Endothelial cell of umbilical vein (primary cell): ENCODE measurements around the gene OR4N5. TPM values are rescaled to one million over a fixed set of nuclear protein-coding genes. Genes with fewer than 3 reads are reported as not detected.

Experiments used
- Bru-seq: library from RNA; stranded (reverse); fragments of 400-500 nt; gene quantifications from one replicate; lab custom pipeline; 2021; lab: Mats Ljungman, UMichigan
- BruChase-seq, 2 experiments: library from RNA; stranded (reverse); fragments of 400-500 nt; gene quantifications; one replicate each; lab custom pipeline; 2021; lab: Mats Ljungman, UMichigan
- BruUV-seq: library from RNA; stranded (reverse); fragments of 400-500 nt; replicated peaks from 2 replicates; lab custom pipeline; 2021; lab: Mats Ljungman, UMichigan
- CTCF ChIA-PET: fragments of 300-600, 350-600 bp; sonication (Branson Sonifier 250); formaldehyde crosslinking; loops from one replicate; lab custom pipeline; 2021; ENCODE audit warnings: antibody characterized with exemption, inconsistent platforms; lab: Charles Lee
- POLR2A ChIA-PET: fragments of 300-600, 350-600 bp; sonication (Branson Sonifier 250); formaldehyde crosslinking; loops from one replicate; lab custom pipeline; 2021; ENCODE audit warnings: antibody characterized with exemption, inconsistent platforms; lab: Charles Lee
- DNase-seq: peaks from one replicate; pipeline ENCODE4 v3.0.0-alpha.2; 2011; ENCODE audit warnings: low read depth, low spot score
- FAIRE-seq: peaks from 2 replicates; lab custom pipeline; 2011; peaks lifted over from hg19 to GRCh38; lab: Jason Lieb, UNC
- H2AFZ ChIP-seq: 2 replicates; pipeline ENCODE4 v1.6.0; 2012; ENCODE audit warnings: low read depth, low read length, control low read depth, inconsistent platforms
- H3K27ac ChIP-seq: 2 replicates; pipeline ENCODE4 v1.5.1; 2011; ENCODE audit warnings: low read depth, mild to moderate bottlenecking, control low read depth, low read length, moderate library complexity; ENCODE audit not compliant: insufficient read depth
- H3K27me3 ChIP-seq, 2 experiments: 2 replicates each; pipeline versions ENCODE4 v1.6.0 to v1.6.1; 2011; ENCODE audit warnings: low read length in 2 of 2, mixed read lengths in 1 of 2; ENCODE audit not compliant: control insufficient read depth in 2 of 2, insufficient read depth in 2 of 2
- H3K36me3 ChIP-seq, 2 experiments: 2 replicates in 1 of 2; 3 replicates in 1 of 2; pipeline ENCODE4 v1.5.1; 2011; ENCODE audit warnings: low read length in 2 of 2, mild to moderate bottlenecking in 1 of 2, moderate library complexity in 1 of 2; ENCODE audit not compliant: control insufficient read depth in 2 of 2, insufficient read depth in 2 of 2; ENCODE audit errors: extremely low read depth in 1 of 2
- H3K4me1 ChIP-seq: 3 replicates; pipeline ENCODE4 v1.5.1; 2011; ENCODE audit warnings: mild to moderate bottlenecking, low read length; ENCODE audit not compliant: control insufficient read depth, insufficient read depth; ENCODE audit errors: extremely low read depth
- H3K4me2 ChIP-seq: 2 replicates; pipeline ENCODE4 v1.6.1; 2011; ENCODE audit warnings: low read length, control low read depth, mixed read lengths; ENCODE audit not compliant: insufficient read depth
- H3K4me3 ChIP-seq, 3 experiments: fragments of 200-600 bp in 1 of 3; sonication (generic), shearing (Covaris generic) in 1 of 3; replicated peaks in 1 of 3; 2 replicates each; pipeline ENCODE4 v1.5.1; 2011 to 2016; ENCODE audit warnings: control low read depth in 3 of 3, low read length in 3 of 3, mild to moderate bottlenecking in 2 of 3, inconsistent platforms in 1 of 3, low read depth in 1 of 3, moderate library complexity in 1 of 3; ENCODE audit not compliant: insufficient read depth in 1 of 3
- H3K79me2 ChIP-seq: 2 replicates; pipeline ENCODE4 v1.6.0; 2012; ENCODE audit warnings: low read length, inconsistent platforms; ENCODE audit not compliant: control insufficient read depth, insufficient read depth
- H3K9ac ChIP-seq: replicated peaks from 2 replicates; pipeline ENCODE3; 2011; ENCODE audit warnings: low read length, control low read depth; ENCODE audit not compliant: insufficient read depth; ENCODE audit errors: extremely low read depth
- H3K9me1 ChIP-seq: replicated peaks from 3 replicates; pipeline ENCODE4 v1.6.0; 2011; ENCODE audit warnings: mild to moderate bottlenecking, low read length; ENCODE audit not compliant: control insufficient read depth, insufficient read depth; ENCODE audit errors: extremely low read depth
- H3K9me3 ChIP-seq: replicated peaks from 2 replicates; pipeline ENCODE4 v1.5.1; 2012; ENCODE audit warnings: low read length, inconsistent platforms; ENCODE audit not compliant: control insufficient read depth, insufficient read depth
- H4K20me1 ChIP-seq: replicated peaks from 2 replicates; pipeline ENCODE3; 2011; ENCODE audit warnings: mild to moderate bottlenecking, low read length; ENCODE audit not compliant: control insufficient read depth, insufficient read depth; ENCODE audit errors: extremely low read depth
- CTCF ChIP-seq, 2 donors: IDR thresholded peaks; 1 replicate in 1 of 2; 2 replicates in 1 of 2; pipeline ENCODE4 v1.5.1; 2011; ENCODE audit warnings: low read length in 2 of 2, mild to moderate bottlenecking in 2 of 2, moderate library complexity in 2 of 2, control low read depth in 1 of 2, inconsistent platforms in 1 of 2, low read depth in 1 of 2; ENCODE audit not compliant: insufficient read depth in 1 of 2; ENCODE audit errors: extremely low read depth in 1 of 2
- EZH2 ChIP-seq: IDR thresholded peaks from 2 replicates; pipeline ENCODE4 v1.6.1; 2012; ENCODE audit warnings: borderline replicate concordance, low read depth, mild to moderate bottlenecking, moderate library complexity, low read length, inconsistent platforms; ENCODE audit not compliant: severe bottlenecking
- FOS ChIP-seq: IDR thresholded peaks from 2 replicates; pipeline ENCODE4 v1.6.1; 2011; ENCODE audit warnings: mild to moderate bottlenecking, low read length, moderate library complexity, borderline replicate concordance; ENCODE audit not compliant: insufficient read depth
- GATA2 ChIP-seq: IDR thresholded peaks from 2 replicates; pipeline ENCODE4 v1.7.0; 2011; ENCODE audit warnings: low read depth, mild to moderate bottlenecking, moderate library complexity, mixed read lengths, low read length; ENCODE audit not compliant: insufficient read length, insufficient read depth
- JUN ChIP-seq: IDR thresholded peaks from 2 replicates; pipeline ENCODE4 v1.6.1; 2011; ENCODE audit warnings: borderline replicate concordance, low read depth; ENCODE audit not compliant: insufficient read length, insufficient read depth
- MAX ChIP-seq: IDR thresholded peaks from 2 replicates; pipeline ENCODE4 v1.6.1; 2011; ENCODE audit not compliant: insufficient read depth, insufficient read length
- MYC ChIP-seq: IDR thresholded peaks from one replicate; pipeline ENCODE4 v1.6.1; 2011; ENCODE audit warnings: mild to moderate bottlenecking, low read depth, low read length
- POLR2A ChIP-seq: IDR thresholded peaks from 2 replicates; pipeline ENCODE4 v1.6.1; 2012; ENCODE audit warnings: low read depth, mild to moderate bottlenecking, control low read depth, low read length
- POLR2AphosphoS5 ChIP-seq: IDR thresholded peaks from 2 replicates; pipeline ENCODE4 v1.6.1; 2012; ENCODE audit warnings: low read depth, mild to moderate bottlenecking, control low read depth, low read length, moderate library complexity; ENCODE audit not compliant: insufficient read depth
- dilution Hi-C: fragments of 300-500 bp; cut with MboI; formaldehyde crosslinking; loops from one replicate; pipeline ENCODE4 v1.15.0; 2019; ENCODE audit warnings: low sequenced_read_pairs; ENCODE audit not compliant: extremely low pct_ligation_motif_present
- intact Hi-C: fragments of 100-400 bp; cut with micrococcal nuclease; formaldehyde crosslinking; loops from one replicate; pipeline ENCODE4 v1.10.0; 2022
- long read RNA-seq: library from polyadenylated mRNA; stranded (forward); transcript quantifications from one replicate; pipeline ENCODE4 v2.0.0, GENCODE V29; 2021
- polyA minus RNA-seq, 3 experiments: library from RNA; depleted of rRNA, polyadenylated mRNA; stranded (reverse); fragments of >200 nt; gene quantifications; 1 replicate in 1 of 3; 2 replicates in 2 of 3; pipeline ENCODE4 v1.2.3, GENCODE V29; 2011
- polyA plus RNA-seq, 4 experiments: library from polyadenylated mRNA; depleted of rRNA in 3 of 4; stranded (reverse) in 3 of 4; unstranded in 1 of 4; fragments of >200 nt; gene quantifications; 2 replicates each; pipeline versions ENCODE4 v1.2.1 to v1.2.3, GENCODE V29; 2011 to 2012; ENCODE audit warnings: missing spikeins in 1 of 4
- total RNA-seq: library from RNA; stranded (reverse); gene quantifications from 2 replicates; pipeline ENCODE4 v1.2.3, GENCODE V29; 2021

Gene OR4N5
- not detected in 2 replicates for total RNA-seq
- polyA plus RNA-seq, result not detected in 2 replicates
- polyA plus RNA-seq (2011; cell fraction: cytosol; rRNA removed), result not detected in 2 replicates
- not detected in 2 replicates for polyA plus RNA-seq (2011; cell fraction: nucleus; rRNA removed)
- polyA plus RNA-seq (2012), result not detected in 2 replicates
- polyA minus RNA-seq, result not detected in 2 replicates
- polyA minus RNA-seq (2011; cell fraction: cytosol; rRNA and poly(A)+ RNA removed), result not detected
- not detected in 2 replicates for polyA minus RNA-seq (2011; cell fraction: nucleus; rRNA and poly(A)+ RNA removed)
- not detected for Bru-seq, nascent RNA
- not detected for BruChase-seq, experiment 1, labeled RNA remaining after a 6-hour chase
- not detected for BruChase-seq, experiment 2, labeled RNA remaining after a 2-hour chase
- long read RNA-seq, result 0 reads

- Histone ChIP-seq H3K9me3 (peaks cover 2% of the 10 kb centered on the region), H3K27me3 (no peaks in the 10 kb centered on the region), H3K9me1 (no peaks in the 10 kb centered on the region), H3K4me2 (no peak within 1 kb of the TSS), H3K4me1 (no peaks in the 10 kb centered on the region), H3K4me3 (no peak within 1 kb of the TSS), H3K27ac (no peak within 1 kb of the TSS), H2AFZ (no peak within 1 kb of the TSS), H3K9ac (no peak within 1 kb of the TSS), H3K36me3 (no peaks in the 10 kb centered on the region), H3K79me2 (no peaks in the 10 kb centered on the region), H4K20me1 (no peaks in the 10 kb centered on the region)
- no peak for DNase-seq
- ChIA-PET CTCF (no interaction called here), POLR2A (no interaction called here)
- intact Hi-C loops, result no loop called here
- dilution Hi-C loops, result no loop called here
- no TSS peak for BruUV-seq
- no peak for FAIRE-seq
- no peak for TF ChIP-seq MAX
- no peak for TF ChIP-seq POLR2A
- TF ChIP-seq JUN, result no peak
- no peak for TF ChIP-seq CTCF (IDR thresholded peaks at IDR 0.05; ENCODE audit: extremely low read depth in 1 of 2, insufficient read depth in 1 of 2, low read depth in 1 of 2, low read length in 2 of 2)
- TF ChIP-seq GATA2, result no peak
- no peak for TF ChIP-seq FOS
- TF ChIP-seq EZH2, result no peak
- no peak for TF ChIP-seq MYC
- no peak for TF ChIP-seq POLR2AphosphoS5
These were observed at the start of gene OR4N5 for GRCh38 chr14:20138520-20138919. Gene OR4N5 (plus strand): TSS chr14:20138820. CDS start chr14:20143736, 4,916 bp downstream.
